Upper lobe of right lung (tissue), 1 donor: ENCODE measurements around the gene POLR2L. TPM values are rescaled to one million over a fixed set of nuclear protein-coding genes. Genes with fewer than 3 reads are reported as not detected.

ENCODE experiments used
- ATAC-seq: fragments of 200-7000 bp; cut with Tn5 transposase; one replicate; pipeline ENCODE4 v1.9.1; 2020; ENCODE audit warnings: mild to moderate bottlenecking, moderate library complexity
- DNase-seq: peaks from one replicate; pipeline ENCODE4 v3.0.0-alpha.2; 2020
- H3K27ac ChIP-seq: fragments of 200-600 bp; one replicate; pipeline ENCODE4 v1.8.0; 2022
- H3K27me3 ChIP-seq: fragments of 200-600 bp; one replicate; pipeline ENCODE4 v1.8.0; 2022; ENCODE audit warnings: mild to moderate bottlenecking
- H3K36me3 ChIP-seq: fragments of 200-600 bp; one replicate; pipeline ENCODE4 v1.8.0; 2022
- H3K4me1 ChIP-seq: fragments of 200-600 bp; one replicate; pipeline ENCODE4 v1.8.0; 2022
- H3K4me3 ChIP-seq: fragments of 200-600 bp; one replicate; pipeline ENCODE4 v1.8.0; 2022; ENCODE audit warnings: mild to moderate bottlenecking
- H3K9me3 ChIP-seq: fragments of 200-600 bp; one replicate; pipeline ENCODE4 v1.8.0; 2022
- CTCF ChIP-seq: fragments of 200-600 bp; IDR thresholded peaks from one replicate; pipeline ENCODE4 v1.8.0; 2022; ENCODE audit warnings: antibody characterized with exemption
- intact Hi-C: fragments of 100-400 bp; cut with DNase I; formaldehyde crosslinking; loops from one replicate; pipeline ENCODE4 v1.11.0; 2022
- total RNA-seq: library from RNA; stranded (reverse); fragmentation: NEBNext Ultra II Directional; extraction: Animal tissue kit (Norgen Biotek cat#: 25700); gene quantifications from one replicate; pipeline ENCODE4 v1.2.1, GENCODE V29; 2021
- donor health status: DM: no; HTN: yes; CAD: no; lungs with severe emphysema.

POLR2L gene
- total RNA-seq, 1 donor from 2014 or later = 138 TPM

- no peak overlapping the region for H3K27ac ChIP-seq
Observed at GRCh38 chr11:836700-837099, 5.6 kb downstream of the POLR2L start.

GRCh38 chr11:836274-836673 lies 6.1 kb downstream of the POLR2L start:
- ATAC-seq (no peak), DNase-seq (no peak)
- intact Hi-C loops = no loop called here
- peaks cover 52% of the 10 kb centered on the region for H3K4me1 ChIP-seq
- no peaks in the 10 kb centered on the region for H3K27me3 ChIP-seq
- peaks cover 50% of the 10 kb centered on the region for H3K36me3 ChIP-seq
- H3K9me3 ChIP-seq = no peaks in the 10 kb centered on the region
- no peak overlapping the region for H3K27ac ChIP-seq
- no peak for TF ChIP-seq CTCF
- no peak overlapping the region for H3K4me3 ChIP-seq

More at GRCh38 chr11:836700-837099, 5.6 kb downstream of the POLR2L start:
- DNase-seq (no peak), ATAC-seq (no peak)
- intact Hi-C loops = no loop called here
- Histone ChIP-seq H3K4me1 (peaks cover 53% of the 10 kb centered on the region), H3K27me3 (no peaks in the 10 kb centered on the region), H3K4me3 (no peak overlapping the region), H3K9me3 (no peaks in the 10 kb centered on the region), H3K36me3 (peaks cover 50% of the 10 kb centered on the region)
- TF ChIP-seq CTCF = no peak

GRCh38 chr11:834371-835316 lies 7.7 kb downstream of the POLR2L start:
- intact Hi-C loops = no loop called here
- H3K27me3 ChIP-seq = peaks cover 9% of the 10 kb centered on the region
- no peaks in the 10 kb centered on the region for H3K9me3 ChIP-seq
- H3K27ac ChIP-seq = peak overlapping the region; percentile 82
- ATAC-seq (peak; percentile 65), DNase-seq (peak; percentile 91)
- no peak for TF ChIP-seq CTCF
- peak overlapping the region; percentile 83 for H3K4me3 ChIP-seq
- peaks cover 39% of the 10 kb centered on the region for H3K36me3 ChIP-seq
- H3K4me1 ChIP-seq = peaks cover 55% of the 10 kb centered on the region

- ATAC-seq (no peak), DNase-seq (no peak)
- peak overlapping the region; percentile 82 for H3K27ac ChIP-seq
- H3K4me3 ChIP-seq = peak overlapping the region; percentile 83
- no peak for TF ChIP-seq CTCF
- intact Hi-C loops = no loop called here
- peaks cover 9% of the 10 kb centered on the region for H3K27me3 ChIP-seq
- peaks cover 57% of the 10 kb centered on the region for H3K4me1 ChIP-seq
- no peaks in the 10 kb centered on the region for H3K9me3 ChIP-seq
- peaks cover 31% of the 10 kb centered on the region for H3K36me3 ChIP-seq
Observed at GRCh38 chr11:833849-834311, 8.4 kb downstream of the POLR2L start.

- ATAC-seq (peak; percentile 28), DNase-seq (peak; percentile 86)
- Histone ChIP-seq H3K4me3 (peak overlapping the region; percentile 83), H3K4me1 (peaks cover 60% of the 10 kb centered on the region), H3K27me3 (peaks cover 9% of the 10 kb centered on the region), H3K9me3 (no peaks in the 10 kb centered on the region), H3K27ac (peak overlapping the region; percentile 82), H3K36me3 (peaks cover 25% of the 10 kb centered on the region)
- intact Hi-C loops = no loop called here
- no peak for TF ChIP-seq CTCF
Observed at GRCh38 chr11:833114-833791, 9.1 kb downstream of the POLR2L start.
